PC-9 (cell line): ENCODE data around the gene M1AP.

Experiments
- CTCF ChIP-seq: fragments of 200-600 bp; sonication (generic); conservative IDR thresholded peaks from 2 replicates; pipeline ENCODE4 v1.6.1; 2017; ENCODE audit warnings: mixed run types, antibody characterized with exemption, mild to moderate bottlenecking, moderate library complexity
- EZH2 ChIP-seq: fragments of 200-600 bp; sonication (generic); IDR thresholded peaks from 2 replicates; pipeline ENCODE4 v1.8.0; 2017; ENCODE audit warnings: antibody characterized with exemption, low read depth

GRCh38 chr2:74524005-74524404, 124.1 kb downstream of the M1AP start:
- TF ChIP-seq CTCF (no peak), EZH2 (no peak)
